HG03039 (cell line): ENCODE measurements around the gene ABCC8.

Experiments
- ATAC-seq: cut with Tn5 transposase; IDR thresholded peaks from one replicate; pipeline ENCODE4 v1.9.1; 2021; ENCODE audit warnings: mild to moderate bottlenecking, moderate library complexity; ENCODE audit not compliant: unreplicated experiment

Gene ABCC8

DNA sequence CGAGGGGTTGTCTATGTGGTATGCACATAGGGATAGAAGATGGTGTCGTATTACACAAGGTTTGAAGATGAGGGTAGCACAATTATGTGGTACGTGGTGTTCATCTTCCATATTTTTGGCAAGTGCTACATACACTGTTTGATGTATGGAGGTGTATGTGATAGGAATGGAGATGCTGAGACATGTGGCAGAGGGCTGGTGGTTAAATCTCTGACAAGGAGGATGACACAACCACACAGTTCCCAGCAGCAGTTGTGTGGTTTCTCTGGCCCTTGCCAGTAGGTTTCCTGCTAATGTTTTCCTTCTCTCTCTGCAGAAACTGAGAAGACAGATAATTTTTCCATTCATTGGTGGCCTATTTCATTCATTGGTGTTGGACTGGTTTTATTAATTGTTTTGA is 108.1 kb downstream of the ABCC8 start:
- ATAC-seq = no peak

DNA sequence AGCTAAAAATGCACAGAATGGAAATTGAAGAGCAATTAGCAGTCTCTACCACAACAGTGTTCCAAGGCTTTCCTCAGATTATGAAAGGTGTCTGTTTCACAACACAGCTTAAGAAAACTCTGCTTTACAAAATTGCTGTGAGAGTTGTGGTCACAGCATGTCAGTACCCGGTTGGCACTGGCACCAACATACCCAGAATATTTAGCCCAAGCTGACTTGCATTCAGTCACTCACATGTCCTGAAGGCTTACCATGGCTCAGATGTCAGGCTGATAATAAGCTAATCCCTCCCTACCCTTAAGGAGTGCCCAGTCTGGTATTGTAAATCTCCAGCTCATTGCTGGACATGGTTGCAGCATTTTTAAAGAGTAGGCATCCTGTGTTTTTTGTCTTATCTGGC is 110.2 kb downstream of the ABCC8 start:
- ATAC-seq = no peak

DNA sequence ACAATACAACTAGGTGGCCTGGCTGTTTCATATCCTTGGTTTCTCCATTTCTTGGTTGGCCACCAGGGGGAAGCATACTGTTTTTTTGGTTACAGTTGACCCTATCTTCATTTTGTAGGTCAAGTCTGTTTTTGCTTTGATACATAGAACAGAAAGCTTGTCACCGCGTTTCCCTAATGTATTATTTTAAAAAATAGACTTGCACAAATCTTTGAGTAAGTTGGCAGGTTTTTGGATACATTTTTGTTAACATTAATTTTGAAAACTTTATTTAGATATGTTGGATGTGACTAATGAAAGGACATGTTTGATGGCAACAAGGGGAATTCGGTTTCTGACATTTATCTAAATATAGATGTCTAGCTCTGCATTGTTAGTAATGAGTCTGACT is 122.0 kb downstream of the ABCC8 start:
- peak; percentile 36 for ATAC-seq

DNA sequence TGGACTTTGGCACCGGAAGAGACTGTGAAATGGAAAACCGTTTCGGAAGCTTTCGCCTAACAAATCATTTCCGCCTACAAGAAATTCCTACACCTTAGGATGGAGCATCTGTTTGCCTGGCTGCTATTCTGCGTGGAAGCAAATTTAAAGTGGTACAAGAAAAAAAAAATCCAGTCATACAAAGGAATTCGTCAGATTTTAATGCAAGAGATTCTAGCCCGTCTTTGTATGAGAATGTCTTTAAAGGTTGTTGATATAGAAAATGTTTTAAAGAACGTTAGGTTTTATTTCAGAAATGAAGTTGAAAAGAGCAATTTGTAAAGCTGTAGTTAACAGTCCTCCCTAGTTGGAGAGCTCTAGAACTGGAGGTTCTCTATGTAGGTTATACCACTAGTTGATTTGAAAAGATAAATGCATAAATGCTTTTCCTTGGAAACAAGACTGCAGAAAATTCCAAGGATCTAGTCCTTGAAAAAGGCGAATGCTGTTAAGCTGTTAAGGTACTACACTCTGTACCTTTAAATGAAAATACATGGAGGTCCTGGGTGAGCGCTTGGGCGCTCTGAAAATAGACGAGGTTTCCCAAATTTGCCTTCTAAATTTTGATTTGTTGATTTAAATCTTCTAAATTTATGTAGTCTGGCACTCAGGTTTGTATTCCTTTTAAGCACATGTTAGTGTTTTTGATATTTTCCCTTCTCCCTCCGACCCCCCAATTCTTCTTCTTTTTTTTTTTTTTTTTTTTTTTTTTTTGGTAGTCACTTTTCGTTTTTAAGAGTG is 122.6 kb downstream of the ABCC8 start:
- ATAC-seq = no peak

DNA sequence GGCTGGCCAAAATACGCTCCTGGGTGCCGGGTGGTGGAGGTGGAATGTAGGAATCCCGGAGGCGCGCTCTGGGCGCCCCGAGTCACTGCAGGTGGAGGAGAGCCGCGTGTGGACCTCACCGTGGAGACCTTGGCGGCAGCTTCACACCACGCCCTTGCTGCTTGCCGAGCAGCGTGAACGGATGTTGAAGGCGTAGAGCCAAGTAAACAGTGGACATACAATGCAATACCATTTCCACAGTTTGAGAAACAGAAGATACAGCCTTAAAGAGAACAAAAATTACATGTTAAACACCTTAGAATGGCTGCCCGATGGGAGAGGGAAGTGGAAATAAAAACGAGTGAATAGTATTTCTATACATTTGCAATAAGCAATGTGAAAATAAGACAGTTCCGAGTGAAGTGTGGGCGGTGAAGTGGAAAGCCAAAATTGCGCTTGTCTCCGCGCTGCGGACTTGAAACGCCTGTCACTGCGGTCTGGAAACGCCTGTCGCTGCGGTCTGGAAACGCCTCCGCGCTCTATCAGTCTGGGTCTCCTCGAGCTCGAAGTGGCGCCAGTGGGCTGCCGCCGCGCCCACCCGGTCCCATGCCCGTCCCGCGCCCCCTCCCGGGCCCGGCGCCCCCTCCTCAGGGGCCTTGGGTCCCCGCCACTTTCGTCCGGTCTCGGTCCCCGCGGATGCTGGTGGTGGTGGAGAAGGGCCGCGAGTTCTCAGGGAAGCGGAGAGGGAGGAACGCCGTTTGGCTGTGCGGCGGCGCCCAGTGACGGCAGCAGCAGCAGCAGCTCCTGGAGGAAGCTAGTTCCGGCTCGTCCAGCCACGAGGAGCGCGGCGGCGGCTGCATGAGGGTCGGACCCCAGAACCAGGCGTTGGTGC is 123.5 kb downstream of the ABCC8 start:
- no peak for ATAC-seq

DNA sequence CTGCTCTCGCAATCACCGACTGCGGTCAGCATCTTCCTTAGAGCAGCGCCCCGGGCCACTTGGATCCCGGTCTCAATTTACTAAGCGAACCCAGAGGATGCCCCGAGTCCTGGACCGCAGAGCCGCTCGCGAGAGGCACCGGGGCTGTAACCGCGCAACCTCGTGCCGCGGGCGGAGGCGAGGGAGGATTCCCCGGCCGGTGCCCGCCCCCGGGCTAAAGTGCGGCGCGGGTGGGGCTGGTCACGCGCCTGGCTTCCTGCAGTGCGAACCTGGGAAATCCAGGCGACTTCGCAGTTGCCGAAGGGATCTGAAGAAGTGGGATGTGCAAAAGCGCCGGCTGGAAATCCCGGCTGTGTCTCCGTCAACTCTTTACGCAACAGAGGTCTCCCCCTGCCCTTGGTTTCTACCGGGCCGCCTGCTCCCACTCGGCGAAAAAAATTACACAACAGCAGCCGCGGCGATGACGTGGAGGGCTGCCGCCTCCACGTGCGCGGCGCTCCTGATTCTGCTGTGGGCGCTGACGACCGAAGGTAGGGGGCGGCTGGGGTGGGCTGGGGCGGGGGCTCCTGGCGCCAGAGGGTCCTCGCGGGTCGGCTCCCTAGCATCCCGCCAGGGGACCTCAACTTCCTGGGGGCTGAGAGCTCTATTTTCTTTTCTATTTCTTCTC is 125.0 kb downstream of the ABCC8 start, which contains the start of gene NCR3LG1:
TSS of gene NCR3LG1 (plus strand) at position 291 of the 667 bp plus-strand sequence. CDS start at position 461, 170 bp downstream.
- ATAC-seq = no peak

DNA sequence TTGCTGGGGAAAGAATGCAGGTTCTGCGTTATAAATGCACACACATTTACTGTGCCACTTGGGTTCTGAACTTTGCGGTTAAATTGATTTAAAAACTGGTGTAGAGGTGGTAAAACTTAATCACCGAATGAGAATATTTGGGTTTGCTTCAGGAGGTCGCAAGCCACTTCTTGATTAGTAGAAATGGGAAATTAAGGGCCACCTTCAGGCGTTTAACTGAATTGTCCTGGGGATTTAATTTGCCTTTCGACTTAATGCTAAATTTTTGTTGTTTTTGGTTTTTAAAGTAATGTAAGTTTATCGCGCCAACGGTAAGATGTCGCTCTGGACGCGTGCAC is 125.5 kb downstream of the ABCC8 start:
- ATAC-seq = no peak

DNA sequence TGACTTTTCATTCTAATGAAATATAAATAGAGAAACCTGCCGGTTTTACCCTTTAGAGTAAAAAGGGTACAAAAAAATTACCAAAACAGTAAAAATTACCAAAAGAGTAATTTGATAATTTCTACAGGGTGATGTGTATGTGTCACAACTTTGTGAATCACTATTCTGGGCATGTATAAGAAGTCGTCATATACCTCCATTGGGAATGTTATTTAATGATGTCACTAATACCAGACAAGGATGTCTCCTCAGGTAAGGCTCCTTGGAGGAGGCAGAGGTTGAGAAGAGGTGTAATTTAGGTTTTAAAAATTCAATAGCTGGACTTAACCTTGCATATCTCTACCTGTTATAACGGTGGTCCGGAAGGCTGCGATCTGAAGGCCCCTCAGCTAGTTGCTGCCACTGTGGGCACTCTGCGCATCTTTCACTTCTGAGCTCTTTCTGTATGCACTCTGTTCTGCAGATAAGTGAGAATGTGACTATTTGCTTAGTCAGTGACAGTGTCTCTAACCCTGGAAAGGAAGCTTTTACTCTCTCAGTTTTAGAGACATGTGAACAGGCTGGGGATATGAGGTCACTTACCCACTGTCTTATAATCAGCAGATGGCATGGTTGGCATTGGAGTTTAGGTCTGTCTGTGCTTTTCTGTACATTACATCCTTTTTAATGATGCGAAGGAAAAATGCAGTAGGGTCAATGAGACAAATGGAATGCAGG is 126.0 kb downstream of the ABCC8 start:
- no peak for ATAC-seq

DNA sequence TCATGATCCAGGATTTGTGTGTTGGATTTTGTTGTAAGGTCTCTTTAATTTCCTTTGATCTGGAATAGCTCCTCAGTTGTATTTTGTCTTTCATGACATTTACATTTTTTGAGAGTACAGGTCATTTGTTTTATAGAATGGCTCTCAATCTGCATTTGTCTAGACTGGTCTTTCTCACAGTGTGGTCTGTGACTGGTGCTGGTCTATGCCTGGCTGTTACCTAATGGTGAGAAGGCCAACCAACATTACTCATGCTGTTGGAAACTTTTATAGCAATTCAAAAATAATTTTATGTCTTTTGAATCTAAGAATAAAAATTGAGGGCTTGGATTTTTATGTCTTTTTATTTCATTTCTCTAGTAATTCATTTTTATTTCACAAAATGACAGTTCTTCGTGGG is 129.0 kb downstream of the ABCC8 start:
- ATAC-seq = no peak

DNA sequence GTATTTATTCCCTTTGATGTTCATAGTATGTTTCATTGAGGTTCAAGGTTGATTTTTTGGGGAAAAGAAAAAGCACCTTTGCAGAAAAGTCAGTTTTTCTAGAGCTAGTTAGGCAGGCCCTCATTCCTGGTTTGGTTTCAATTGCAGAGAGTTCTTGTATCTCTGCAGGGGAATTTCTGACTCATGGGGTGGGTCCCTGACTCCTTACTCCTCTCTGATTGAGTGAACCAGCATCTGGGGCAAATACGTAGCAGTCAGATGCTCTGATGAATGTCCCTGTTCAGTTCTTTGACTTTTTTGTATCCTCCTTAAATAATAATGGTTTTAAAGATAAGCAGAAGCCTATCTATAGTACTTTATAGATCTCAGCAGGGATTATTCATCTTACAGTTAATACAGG is 132.7 kb downstream of the ABCC8 start:
- no peak for ATAC-seq

DNA sequence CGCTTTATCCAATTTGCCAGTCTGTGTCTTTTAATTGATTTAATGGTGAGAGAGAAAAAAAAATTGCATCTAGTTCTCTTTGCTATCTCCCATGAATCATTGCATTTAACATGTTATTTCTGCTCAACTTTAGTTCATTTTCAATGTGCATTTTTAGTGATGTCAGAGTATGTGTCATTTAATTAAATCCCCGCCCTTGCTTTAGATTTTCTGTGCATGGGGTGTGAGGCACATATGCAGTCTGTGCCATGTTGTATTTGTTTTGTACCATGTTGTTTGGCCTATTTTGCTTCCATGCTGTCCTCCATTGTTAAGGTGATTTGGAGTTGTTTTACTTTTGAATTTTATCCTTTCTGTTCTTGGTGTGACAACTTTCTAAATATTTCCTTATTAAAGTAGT is 133.4 kb downstream of the ABCC8 start:
- no peak for ATAC-seq
